ENCODE results near the gene TMEM82. TPM values are rescaled to one million over a fixed set of nuclear protein-coding genes. Genes with fewer than 3 reads are reported as not detected.

The TMEM82 gene
- total RNA-seq, 2 donors from 2014 or later = 11.5 to 17.0 TPM

- H3K27ac ChIP-seq = no peak overlapping the region
- DNase-seq = no peak
- intact Hi-C loops (cut with DNase I) = loop anchor here (10.0 kb wide), 1 partner anchor 102 kb away; no protein-coding TSS in a partner anchor
- H3K36me3 ChIP-seq = peaks cover 18% of the 10 kb centered on the region
- H3K9ac ChIP-seq (ENCODE audit: low read depth in 2 of 2, low read length in 2 of 2) = no peak overlapping the region
- TF ChIP-seq, protein P1, sequence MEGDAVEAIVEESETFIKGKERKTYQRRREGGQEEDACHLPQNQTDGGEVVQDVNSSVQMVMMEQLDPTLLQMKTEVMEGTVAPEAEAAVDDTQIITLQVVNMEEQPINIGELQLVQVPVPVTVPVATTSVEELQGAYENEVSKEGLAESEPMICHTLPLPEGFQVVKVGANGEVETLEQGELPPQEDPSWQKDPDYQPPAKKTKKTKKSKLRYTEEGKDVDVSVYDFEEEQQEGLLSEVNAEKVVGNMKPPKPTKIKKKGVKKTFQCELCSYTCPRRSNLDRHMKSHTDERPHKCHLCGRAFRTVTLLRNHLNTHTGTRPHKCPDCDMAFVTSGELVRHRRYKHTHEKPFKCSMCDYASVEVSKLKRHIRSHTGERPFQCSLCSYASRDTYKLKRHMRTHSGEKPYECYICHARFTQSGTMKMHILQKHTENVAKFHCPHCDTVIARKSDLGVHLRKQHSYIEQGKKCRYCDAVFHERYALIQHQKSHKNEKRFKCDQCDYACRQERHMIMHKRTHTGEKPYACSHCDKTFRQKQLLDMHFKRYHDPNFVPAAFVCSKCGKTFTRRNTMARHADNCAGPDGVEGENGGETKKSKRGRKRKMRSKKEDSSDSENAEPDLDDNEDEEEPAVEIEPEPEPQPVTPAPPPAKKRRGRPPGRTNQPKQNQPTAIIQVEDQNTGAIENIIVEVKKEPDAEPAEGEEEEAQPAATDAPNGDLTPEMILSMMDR (IDR thresholded peaks at IDR 0.05) = no peak
- H3K27me3 ChIP-seq = no peaks in the 10 kb centered on the region
- no peaks in the 10 kb centered on the region for H3K4me1 ChIP-seq
- no peaks in the 10 kb centered on the region for H3K9me3 ChIP-seq
- H3K4me3 ChIP-seq = no peak overlapping the region
These were observed 15.3 kb upstream of the TMEM82 start for GRCh38 chr1:15727021-15727420.

GRCh38 chr1:15727424-15727823 is 14.9 kb upstream of the TMEM82 start:
- H3K27me3 ChIP-seq = no peaks in the 10 kb centered on the region
- no peak overlapping the region for H3K4me3 ChIP-seq
- TF ChIP-seq, protein P1 (IDR thresholded peaks at IDR 0.05) = no peak
- peaks cover 21% of the 10 kb centered on the region for H3K36me3 ChIP-seq
- no peaks in the 10 kb centered on the region for H3K9me3 ChIP-seq
- DNase-seq = no peak
- H3K27ac ChIP-seq = no peak overlapping the region
- H3K9ac ChIP-seq (ENCODE audit: low read depth in 2 of 2, low read length in 2 of 2) = no peak overlapping the region
- intact Hi-C loops (cut with DNase I) = loop anchor here (10.0 kb wide), 1 partner anchor 103 kb away; no protein-coding TSS in a partner anchor
- no peaks in the 10 kb centered on the region for H3K4me1 ChIP-seq

GRCh38 chr1:15727866-15728534 is 14.3 kb upstream of the TMEM82 start:
- Histone ChIP-seq H3K9ac (ENCODE audit: low read depth in 2 of 2, low read length in 2 of 2) (no peak overlapping the region), H3K27ac (no peak overlapping the region), H3K9me3 (no peaks in the 10 kb centered on the region), H3K27me3 (no peaks in the 10 kb centered on the region), H3K36me3 (peaks cover 24% of the 10 kb centered on the region), H3K4me1 (no peaks in the 10 kb centered on the region), H3K4me3 (no peak overlapping the region)
- intact Hi-C loops (cut with DNase I) = loop anchor here (10.0 kb wide), 1 partner anchor 103 kb away; no protein-coding TSS in a partner anchor
- TF ChIP-seq, protein P1 (IDR thresholded peaks at IDR 0.05) = no peak
- no peak for DNase-seq

DNA sequence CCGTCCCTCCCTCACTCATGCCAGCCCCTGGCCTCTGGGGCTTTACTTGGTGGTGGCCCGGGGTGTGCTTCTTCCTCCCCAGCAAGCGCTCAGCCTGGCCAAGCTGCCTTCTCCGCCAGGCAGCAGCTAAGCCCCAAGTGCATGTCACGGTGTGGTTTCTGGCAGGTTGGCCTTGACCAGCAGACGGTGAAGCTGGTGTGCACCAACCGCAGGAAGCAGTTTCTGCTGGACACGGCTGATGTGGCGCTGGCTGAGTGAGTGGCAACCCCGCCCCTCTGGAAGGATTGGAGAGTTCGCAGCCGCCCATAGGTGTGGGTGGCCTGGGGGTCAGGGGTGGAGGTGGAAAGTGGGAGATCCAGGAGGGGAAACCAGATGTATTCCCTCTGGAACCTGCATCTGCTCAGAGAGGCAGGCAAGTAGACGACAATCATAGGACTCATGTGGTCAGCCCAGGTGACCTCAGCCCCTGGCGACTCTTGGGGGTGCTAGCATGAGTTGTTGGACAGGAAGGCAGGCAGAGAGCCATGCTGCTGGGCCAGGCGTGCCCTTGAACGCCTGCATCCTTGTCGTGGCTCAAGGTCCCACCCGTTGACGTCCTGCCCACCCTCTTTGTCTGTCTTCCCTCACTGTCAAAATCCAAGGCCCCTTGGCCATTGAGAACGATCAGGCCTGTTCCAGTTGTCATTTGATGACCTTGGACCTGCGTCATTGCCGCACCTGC is 13.2 kb upstream of the TMEM82 start:
- H3K27ac ChIP-seq = no peak overlapping the region
- H3K27me3 ChIP-seq = no peaks in the 10 kb centered on the region
- H3K4me3 ChIP-seq = no peak overlapping the region
- intact Hi-C loops (cut with DNase I) = loop anchor here (10.0 kb wide), 1 partner anchor 104 kb away; no protein-coding TSS in a partner anchor
- no peak for DNase-seq
- H3K9ac ChIP-seq (ENCODE audit: low read depth in 2 of 2, low read length in 2 of 2) = no peak overlapping the region
- peaks cover 28% of the 10 kb centered on the region for H3K36me3 ChIP-seq
- H3K4me1 ChIP-seq = no peaks in the 10 kb centered on the region
- H3K9me3 ChIP-seq = no peaks in the 10 kb centered on the region
- TF ChIP-seq, protein P1 (IDR thresholded peaks at IDR 0.05) = no peak

DNA sequence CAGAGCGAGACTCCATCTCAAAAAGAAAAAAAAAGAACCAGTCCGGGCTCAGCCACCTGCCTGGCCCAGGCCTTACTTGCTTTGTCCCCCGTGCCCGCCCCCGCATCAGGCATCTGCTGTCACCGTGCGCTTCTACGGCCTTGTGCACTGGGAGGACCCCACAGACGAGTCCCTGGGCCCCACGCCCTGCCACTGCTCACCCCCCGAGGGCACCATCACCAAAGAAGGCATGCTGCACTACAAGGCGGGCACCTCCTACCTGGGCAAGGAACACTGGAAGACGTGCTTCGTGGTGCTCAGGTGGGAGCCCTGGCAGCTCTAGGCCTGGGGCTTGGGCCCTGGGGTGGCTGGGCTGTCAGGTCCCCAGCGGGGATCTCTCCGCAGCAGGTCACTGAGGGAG is 11.9 kb upstream of the TMEM82 start:
- intact Hi-C loops (cut with DNase I) = no loop called here
- no peak overlapping the region for H3K9ac ChIP-seq (ENCODE audit: low read depth in 2 of 2, low read length in 2 of 2)
- no peak overlapping the region for H3K4me3 ChIP-seq
- H3K27ac ChIP-seq = no peak overlapping the region
- peaks cover under 1% of the 10 kb centered on the region for H3K4me1 ChIP-seq
- peaks cover 25% of the 10 kb centered on the region for H3K36me3 ChIP-seq
- TF ChIP-seq, protein P1 (IDR thresholded peaks at IDR 0.05) = no peak
- H3K27me3 ChIP-seq = no peaks in the 10 kb centered on the region
- no peak for DNase-seq
- H3K9me3 ChIP-seq = no peaks in the 10 kb centered on the region

All from colonic mucosa (tissue), 4 donors.